ENCODE data around the gene ELMO3.
A peak's percentile ranks its signal among the peaks of the same experiment; 100 is the strongest.

ELMO3 gene

GRCh38 chr16:67248401-67249177 is 49.7 kb downstream of the ELMO3 start, which contains the start of gene SLC9A5 (continued):
- TF ChIP-seq, protein P1, sequence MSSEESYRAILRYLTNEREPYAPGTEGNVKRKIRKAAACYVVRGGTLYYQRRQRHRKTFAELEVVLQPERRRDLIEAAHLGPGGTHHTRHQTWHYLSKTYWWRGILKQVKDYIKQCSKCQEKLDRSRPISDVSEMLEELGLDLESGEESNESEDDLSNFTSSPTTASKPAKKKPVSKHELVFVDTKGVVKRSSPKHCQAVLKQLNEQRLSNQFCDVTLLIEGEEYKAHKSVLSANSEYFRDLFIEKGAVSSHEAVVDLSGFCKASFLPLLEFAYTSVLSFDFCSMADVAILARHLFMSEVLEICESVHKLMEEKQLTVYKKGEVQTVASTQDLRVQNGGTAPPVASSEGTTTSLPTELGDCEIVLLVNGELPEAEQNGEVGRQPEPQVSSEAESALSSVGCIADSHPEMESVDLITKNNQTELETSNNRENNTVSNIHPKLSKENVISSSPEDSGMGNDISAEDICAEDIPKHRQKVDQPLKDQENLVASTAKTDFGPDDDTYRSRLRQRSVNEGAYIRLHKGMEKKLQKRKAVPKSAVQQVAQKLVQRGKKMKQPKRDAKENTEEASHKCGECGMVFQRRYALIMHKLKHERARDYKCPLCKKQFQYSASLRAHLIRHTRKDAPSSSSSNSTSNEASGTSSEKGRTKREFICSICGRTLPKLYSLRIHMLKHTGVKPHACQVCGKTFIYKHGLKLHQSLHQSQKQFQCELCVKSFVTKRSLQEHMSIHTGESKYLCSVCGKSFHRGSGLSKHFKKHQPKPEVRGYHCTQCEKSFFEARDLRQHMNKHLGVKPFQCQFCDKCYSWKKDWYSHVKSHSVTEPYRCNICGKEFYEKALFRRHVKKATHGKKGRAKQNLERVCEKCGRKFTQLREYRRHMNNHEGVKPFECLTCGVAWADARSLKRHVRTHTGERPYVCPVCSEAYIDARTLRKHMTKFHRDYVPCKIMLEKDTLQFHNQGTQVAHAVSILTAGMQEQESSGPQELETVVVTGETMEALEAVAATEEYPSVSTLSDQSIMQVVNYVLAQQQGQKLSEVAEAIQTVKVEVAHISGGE (tag by site-specific recombination; conservative IDR thresholded peaks at IDR 0.05; ENCODE audit: low read depth): no peak
- TF ChIP-seq ZNF645 (tag by site-specific recombination; IDR thresholded peaks at IDR 0.05) (no peak), ZNF677 (tag by site-specific recombination; IDR thresholded peaks at IDR 0.05) (no peak), ZNF658 (tag by site-specific recombination; IDR thresholded peaks at IDR 0.05) (no peak), ZNF670 (tag by site-specific recombination; IDR thresholded peaks at IDR 0.05; ENCODE audit: low read depth) (no peak), ELK4 (IDR thresholded peaks at IDR 0.05; ENCODE audit: borderline replicate concordance, low read depth, low read length) (no peak), MZF1 (tag by site-specific recombination; IDR thresholded peaks at IDR 0.05; ENCODE audit: borderline replicate concordance) (no peak), ZNF112 (tag by site-specific recombination; IDR thresholded peaks at IDR 0.05) (no peak), WT1 (tag by site-specific recombination; IDR thresholded peaks at IDR 0.05) (no peak), BCL11B (tag by site-specific recombination; IDR thresholded peaks at IDR 0.05; ENCODE audit: low read depth) (no peak), ZNF280D (tag by site-specific recombination; IDR thresholded peaks at IDR 0.05) (no peak), KLF1 (tag by site-specific recombination; IDR thresholded peaks at IDR 0.05) (peak; percentile 85), ZNF48 (tag by site-specific recombination; IDR thresholded peaks at IDR 0.05) (no peak), ZNF174 (tag by site-specific recombination; IDR thresholded peaks at IDR 0.05) (no peak), ZNF335 (tag by site-specific recombination; conservative IDR thresholded peaks at IDR 0.05) (peak; percentile 28; the same call in 1 of the 2 replicates), BCL11A (tag by site-specific recombination; IDR thresholded peaks at IDR 0.05; ENCODE audit: low read depth) (no peak), KLF9 (tag by site-specific recombination; IDR thresholded peaks at IDR 0.05; ENCODE audit: low read depth) (peak; percentile 46), ZBTB20 (tag by site-specific recombination; IDR thresholded peaks at IDR 0.05) (no peak)
- TF ChIP-seq, protein P2, sequence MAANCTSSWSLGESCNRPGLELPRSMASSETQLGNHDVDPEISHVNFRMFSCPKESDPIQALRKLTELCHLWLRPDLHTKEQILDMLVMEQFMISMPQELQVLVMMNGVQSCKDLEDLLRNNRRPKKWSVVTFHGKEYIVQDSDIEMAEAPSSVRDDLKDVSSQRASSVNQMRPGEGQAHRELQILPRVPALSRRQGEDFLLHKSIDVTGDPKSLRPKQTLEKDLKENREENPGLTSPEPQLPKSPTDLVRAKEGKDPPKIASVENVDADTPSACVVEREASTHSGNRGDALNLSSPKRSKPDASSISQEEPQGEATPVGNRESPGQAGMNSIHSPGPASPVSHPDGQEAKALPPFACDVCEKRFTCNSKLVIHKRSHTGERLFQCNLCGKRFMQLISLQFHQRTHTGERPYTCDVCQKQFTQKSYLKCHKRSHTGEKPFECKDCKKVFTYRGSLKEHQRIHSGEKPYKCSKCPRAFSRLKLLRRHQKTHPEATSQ (tag by site-specific recombination; IDR thresholded peaks at IDR 0.05): no peak
- TF ChIP-seq, protein P3, sequence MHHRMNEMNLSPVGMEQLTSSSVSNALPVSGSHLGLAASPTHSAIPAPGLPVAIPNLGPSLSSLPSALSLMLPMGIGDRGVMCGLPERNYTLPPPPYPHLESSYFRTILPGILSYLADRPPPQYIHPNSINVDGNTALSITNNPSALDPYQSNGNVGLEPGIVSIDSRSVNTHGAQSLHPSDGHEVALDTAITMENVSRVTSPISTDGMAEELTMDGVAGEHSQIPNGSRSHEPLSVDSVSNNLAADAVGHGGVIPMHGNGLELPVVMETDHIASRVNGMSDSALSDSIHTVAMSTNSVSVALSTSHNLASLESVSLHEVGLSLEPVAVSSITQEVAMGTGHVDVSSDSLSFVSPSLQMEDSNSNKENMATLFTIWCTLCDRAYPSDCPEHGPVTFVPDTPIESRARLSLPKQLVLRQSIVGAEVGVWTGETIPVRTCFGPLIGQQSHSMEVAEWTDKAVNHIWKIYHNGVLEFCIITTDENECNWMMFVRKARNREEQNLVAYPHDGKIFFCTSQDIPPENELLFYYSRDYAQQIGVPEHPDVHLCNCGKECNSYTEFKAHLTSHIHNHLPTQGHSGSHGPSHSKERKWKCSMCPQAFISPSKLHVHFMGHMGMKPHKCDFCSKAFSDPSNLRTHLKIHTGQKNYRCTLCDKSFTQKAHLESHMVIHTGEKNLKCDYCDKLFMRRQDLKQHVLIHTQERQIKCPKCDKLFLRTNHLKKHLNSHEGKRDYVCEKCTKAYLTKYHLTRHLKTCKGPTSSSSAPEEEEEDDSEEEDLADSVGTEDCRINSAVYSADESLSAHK (tag by site-specific recombination; IDR thresholded peaks at IDR 0.05): no peak
- TF ChIP-seq, protein P4, sequence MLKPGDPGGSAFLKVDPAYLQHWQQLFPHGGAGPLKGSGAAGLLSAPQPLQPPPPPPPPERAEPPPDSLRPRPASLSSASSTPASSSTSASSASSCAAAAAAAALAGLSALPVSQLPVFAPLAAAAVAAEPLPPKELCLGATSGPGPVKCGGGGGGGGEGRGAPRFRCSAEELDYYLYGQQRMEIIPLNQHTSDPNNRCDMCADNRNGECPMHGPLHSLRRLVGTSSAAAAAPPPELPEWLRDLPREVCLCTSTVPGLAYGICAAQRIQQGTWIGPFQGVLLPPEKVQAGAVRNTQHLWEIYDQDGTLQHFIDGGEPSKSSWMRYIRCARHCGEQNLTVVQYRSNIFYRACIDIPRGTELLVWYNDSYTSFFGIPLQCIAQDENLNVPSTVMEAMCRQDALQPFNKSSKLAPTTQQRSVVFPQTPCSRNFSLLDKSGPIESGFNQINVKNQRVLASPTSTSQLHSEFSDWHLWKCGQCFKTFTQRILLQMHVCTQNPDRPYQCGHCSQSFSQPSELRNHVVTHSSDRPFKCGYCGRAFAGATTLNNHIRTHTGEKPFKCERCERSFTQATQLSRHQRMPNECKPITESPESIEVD (tag by site-specific recombination; IDR thresholded peaks at IDR 0.05): no peak
